Measurements from ENCODE around the gene MSX1.

GRCh38 chr4:4881432-4881831 lies 22.0 kb downstream of the MSX1 start:
- TF ChIP-seq, protein P1, sequence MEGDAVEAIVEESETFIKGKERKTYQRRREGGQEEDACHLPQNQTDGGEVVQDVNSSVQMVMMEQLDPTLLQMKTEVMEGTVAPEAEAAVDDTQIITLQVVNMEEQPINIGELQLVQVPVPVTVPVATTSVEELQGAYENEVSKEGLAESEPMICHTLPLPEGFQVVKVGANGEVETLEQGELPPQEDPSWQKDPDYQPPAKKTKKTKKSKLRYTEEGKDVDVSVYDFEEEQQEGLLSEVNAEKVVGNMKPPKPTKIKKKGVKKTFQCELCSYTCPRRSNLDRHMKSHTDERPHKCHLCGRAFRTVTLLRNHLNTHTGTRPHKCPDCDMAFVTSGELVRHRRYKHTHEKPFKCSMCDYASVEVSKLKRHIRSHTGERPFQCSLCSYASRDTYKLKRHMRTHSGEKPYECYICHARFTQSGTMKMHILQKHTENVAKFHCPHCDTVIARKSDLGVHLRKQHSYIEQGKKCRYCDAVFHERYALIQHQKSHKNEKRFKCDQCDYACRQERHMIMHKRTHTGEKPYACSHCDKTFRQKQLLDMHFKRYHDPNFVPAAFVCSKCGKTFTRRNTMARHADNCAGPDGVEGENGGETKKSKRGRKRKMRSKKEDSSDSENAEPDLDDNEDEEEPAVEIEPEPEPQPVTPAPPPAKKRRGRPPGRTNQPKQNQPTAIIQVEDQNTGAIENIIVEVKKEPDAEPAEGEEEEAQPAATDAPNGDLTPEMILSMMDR (conservative IDR thresholded peaks at IDR 0.05): no peak
- TF ChIP-seq EZH2 (IDR thresholded peaks at IDR 0.05; ENCODE audit: low read depth): no peak
